Measurements from ENCODE around the gene C1QBP.

Gene C1QBP, protein sequence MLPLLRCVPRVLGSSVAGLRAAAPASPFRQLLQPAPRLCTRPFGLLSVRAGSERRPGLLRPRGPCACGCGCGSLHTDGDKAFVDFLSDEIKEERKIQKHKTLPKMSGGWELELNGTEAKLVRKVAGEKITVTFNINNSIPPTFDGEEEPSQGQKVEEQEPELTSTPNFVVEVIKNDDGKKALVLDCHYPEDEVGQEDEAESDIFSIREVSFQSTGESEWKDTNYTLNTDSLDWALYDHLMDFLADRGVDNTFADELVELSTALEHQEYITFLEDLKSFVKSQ

DNA sequence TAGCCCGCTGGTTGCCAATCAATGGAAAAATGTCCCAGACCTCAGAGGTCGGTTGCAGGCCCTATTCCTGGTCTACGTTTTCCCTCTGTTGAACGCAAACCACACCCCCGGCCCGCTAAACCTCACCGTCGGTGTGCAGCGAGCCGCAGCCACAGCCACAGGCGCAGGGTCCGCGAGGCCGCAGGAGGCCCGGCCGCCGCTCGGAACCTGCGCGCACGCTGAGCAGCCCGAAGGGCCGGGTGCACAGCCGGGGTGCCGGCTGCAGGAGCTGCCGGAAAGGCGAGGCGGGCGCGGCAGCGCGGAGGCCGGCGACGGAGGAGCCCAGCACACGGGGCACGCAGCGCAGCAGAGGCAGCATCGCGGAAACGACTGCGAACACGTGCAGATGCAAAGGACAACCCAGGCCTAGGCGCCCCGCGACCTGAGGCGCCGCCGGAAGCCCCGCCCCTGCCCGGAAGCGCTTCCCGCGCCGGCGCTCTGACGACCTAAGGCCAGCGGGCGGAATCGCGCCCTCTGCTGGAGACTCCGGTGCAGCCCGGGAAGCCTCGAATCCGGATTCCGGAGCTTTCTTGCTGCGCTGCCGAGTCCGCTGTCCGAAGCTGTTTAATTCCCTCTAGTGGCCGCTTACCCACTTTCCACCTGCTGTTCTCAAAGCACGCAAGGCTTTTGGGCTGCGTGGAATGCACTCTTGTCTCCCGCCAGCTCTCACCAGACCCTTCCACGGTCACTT lies at the start of gene C1QBP:
C1QBP (minus strand) TSS at position 440 of the 730 bp plus-strand sequence; CDS start at position 358, 82 bp downstream.
- DNase-seq (ENCODE audit: low spot score), result peak; percentile 93

- no peak for DNase-seq (ENCODE audit: low spot score)
These were observed 49.8 kb upstream of the C1QBP start for GRCh38 chr17:5488752-5489151.

- DNase-seq (ENCODE audit: low spot score), result peak; percentile 99
These were observed 47.5 kb upstream of the C1QBP start, which contains the start of gene MIS12 for GRCh38 chr17:5486206-5487124. Gene MIS12, plus strand, starts transcription at chr17:5486566. Its CDS starts 2,297 bp downstream, at chr17:5488863.

DNA sequence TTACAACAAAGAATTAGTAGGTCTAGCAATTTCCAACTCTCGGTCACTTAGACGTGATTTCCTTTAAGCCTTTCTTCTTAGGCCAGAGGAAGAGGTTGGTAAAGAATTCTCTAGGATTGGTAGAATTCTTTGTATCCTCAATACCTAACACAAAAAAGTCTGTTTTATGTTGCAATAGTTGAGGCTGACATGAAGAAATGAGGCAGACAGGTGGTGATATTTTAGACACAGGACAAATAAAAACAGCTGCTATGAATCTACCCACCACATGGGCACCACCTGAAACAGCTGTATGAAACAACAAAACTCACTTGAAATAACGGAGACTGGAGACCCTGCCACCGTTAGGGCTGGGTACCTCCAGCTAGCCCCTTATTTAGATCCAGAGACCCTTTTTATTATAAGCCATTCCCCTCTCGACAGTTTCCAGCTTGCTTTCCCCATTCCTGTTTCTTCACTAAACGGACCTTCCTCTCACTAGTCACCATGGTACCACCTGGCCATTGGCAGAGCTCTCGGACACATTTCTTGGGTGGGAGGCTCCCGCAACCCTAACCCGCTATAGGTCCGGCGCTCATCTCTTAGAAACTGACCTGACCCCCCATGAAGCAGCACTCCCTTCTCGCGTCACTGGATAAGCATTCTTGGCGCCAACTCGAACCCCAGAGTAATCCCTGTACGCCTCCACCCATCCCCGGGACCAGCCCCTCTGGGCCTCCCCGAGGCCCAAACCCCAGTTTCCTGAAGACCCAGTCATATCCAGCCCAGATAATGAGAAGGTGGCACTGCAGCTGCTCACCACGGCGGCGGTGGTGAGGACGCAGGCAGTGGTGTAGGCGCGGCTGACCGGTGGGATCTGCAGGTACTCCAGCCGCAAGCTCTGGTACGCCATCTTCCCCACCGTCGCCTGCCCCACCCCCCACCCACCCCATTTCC lies 46.6 kb upstream of the C1QBP start, which contains the start of gene DERL2:
DERL2 (minus strand) TSS at position 909 of the 936 bp plus-strand sequence; CDS start at position 892, 17 bp downstream.
- peak; percentile 55 for DNase-seq (ENCODE audit: low spot score)

- DNase-seq (ENCODE audit: low spot score), result no peak
These were observed 42.5 kb upstream of the C1QBP start for GRCh38 chr17:5481451-5481850.

GRCh38 chr17:5480962-5481361 lies 42.0 kb upstream of the C1QBP start:
- DNase-seq (ENCODE audit: low spot score), result no peak

- DNase-seq (ENCODE audit: low spot score), result no peak
These were observed 40.0 kb upstream of the C1QBP start for GRCh38 chr17:5478992-5479391.

DNA sequence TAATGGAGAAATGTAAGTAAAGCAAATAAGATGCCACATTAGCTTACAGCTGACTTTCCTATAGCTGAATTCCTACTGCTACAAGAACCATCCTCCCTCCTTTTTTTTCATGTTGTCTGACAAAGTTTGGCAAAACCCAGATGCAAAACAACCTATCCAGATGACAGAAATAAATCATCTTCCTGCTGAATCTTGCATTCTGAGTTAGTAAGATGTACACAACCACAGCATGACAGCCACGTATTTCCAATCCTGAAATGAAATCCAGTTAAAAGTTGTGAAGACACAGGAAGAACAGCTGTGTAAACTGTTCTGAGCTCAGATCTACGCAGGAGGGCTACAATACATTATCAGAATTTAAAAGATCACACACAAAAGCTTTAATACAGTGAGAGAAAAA lies 35.0 kb upstream of the C1QBP start:
- DNase-seq (ENCODE audit: low spot score), result no peak

GRCh38 chr17:5472511-5472910 lies 33.6 kb upstream of the C1QBP start:
- no peak for DNase-seq (ENCODE audit: low spot score)

- no peak for DNase-seq (ENCODE audit: low spot score)
These were observed 29.1 kb upstream of the C1QBP start for GRCh38 chr17:5468075-5468473.

GRCh38 chr17:5467416-5467815 lies 28.5 kb upstream of the C1QBP start:
- DNase-seq (ENCODE audit: low spot score), result no peak

DNA sequence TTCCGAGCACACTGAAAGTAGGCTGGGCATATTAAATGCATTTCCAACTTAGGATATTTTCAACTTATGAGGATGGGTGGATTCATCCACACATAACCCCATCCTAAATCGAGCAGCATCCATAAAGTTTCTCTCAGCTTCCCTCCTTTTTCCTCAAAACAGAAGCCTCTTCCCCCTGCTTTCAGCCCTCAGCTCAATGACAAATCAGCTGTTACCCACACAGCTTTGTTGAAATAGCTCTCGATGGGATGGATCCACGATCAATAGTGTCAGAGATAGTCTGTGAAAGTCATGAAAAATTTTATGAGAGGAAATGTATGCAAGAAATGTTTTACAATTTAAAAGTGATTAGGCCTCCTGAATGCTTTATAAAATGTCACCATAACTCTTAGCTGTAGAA lies 27.3 kb upstream of the C1QBP start:
- DNase-seq (ENCODE audit: low spot score), result no peak

GRCh38 chr17:5464717-5465507 lies 26.0 kb upstream of the C1QBP start:
- no peak for DNase-seq (ENCODE audit: low spot score)

DNA sequence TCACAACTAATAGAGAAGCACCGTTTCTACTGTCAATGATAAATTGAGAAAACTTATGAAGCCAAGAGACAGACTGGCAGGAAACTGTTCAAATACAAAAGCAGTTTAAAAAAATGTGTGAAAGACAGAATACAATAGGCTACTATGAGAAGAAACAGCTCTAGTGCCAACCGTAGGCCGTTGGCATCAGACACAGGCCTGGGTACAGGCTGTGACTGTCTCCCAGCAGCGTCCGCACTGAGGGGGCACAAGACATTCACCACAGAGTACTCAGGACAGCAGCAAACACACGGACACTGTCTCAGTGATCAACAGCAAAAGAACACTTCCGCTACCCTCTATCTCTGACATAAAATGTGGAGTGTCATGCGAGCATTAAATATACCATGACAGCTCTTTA lies 7.8 kb upstream of the C1QBP start:
- DNase-seq (ENCODE audit: low spot score), result no peak

GRCh38 chr17:5444209-5444608 lies 5.3 kb upstream of the C1QBP start:
- DNase-seq (ENCODE audit: low spot score), result no peak

DNA sequence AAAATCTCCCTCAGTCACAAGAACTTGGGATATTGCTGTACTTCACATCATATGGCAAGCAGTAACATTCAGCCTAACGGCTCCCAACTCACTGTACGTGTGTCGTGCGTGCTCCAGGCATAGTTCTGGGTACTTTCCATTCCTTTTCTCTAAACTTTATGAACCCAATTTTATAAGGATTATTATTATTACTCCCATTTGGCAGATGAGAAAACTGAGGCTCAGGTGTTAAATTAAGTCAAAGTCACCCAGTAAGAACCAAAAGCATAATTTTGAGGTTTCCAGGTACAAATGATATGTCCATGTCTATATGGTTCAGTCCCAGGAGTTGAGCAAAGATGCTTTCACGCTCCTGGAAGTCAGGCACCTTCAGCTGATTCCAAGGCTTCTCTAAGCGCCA lies 4.8 kb upstream of the C1QBP start:
- DNase-seq (ENCODE audit: low spot score), result no peak

- DNase-seq (ENCODE audit: low spot score), result no peak
These were observed 450 bp upstream of the C1QBP start for GRCh38 chr17:5439446-5439764.

- peak; percentile 76 for DNase-seq (ENCODE audit: low spot score)
These were observed 1.1 kb downstream of the C1QBP start for GRCh38 chr17:5437721-5438317.

DNA sequence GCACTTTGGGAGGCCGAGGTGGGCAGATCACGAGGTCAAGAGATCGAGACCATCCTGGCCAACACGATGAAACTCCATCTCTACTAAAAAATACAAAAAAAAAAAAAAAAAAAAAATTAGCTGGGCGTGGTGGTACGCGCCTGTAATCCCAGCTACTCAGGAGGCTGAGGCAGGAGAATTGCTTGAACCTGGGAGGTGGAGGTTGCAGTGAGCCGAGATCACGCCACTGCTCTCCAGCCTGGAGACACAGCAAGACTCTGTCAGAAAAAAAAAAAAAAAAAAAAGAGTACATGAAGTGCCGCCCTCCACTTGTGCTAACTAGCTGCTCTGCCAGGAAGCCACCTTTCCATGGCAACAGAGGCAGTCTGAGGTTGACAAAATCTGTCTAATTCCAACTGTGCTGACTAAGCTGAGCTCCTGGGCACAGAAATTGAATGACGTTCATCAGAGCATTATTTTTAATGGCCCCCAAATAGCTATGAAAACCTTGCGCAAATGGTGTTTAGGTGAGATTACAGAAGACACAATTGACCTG lies 3.1 kb downstream of the C1QBP start:
- DNase-seq (ENCODE audit: low spot score), result peak; percentile 50

- no peak for DNase-seq (ENCODE audit: low spot score)
These were observed 4.0 kb downstream of the C1QBP start for GRCh38 chr17:5434984-5435383.

Measured in RKO (cell line).